Suprapubic skin (tissue), 4 donors: ENCODE results near the gene ISX. TPM values are rescaled to one million over a fixed set of nuclear protein-coding genes. Genes with fewer than 3 reads are reported as not detected.

ENCODE experiments used
- DNase-seq, 2 donors: peaks; one replicate each; pipeline ENCODE4 v3.0.0-alpha.2; 2019; ENCODE audit warnings: low spot score in 2 of 2
- H3K27ac ChIP-seq: fragments of 200-600 bp; sonication (generic); one replicate; pipeline ENCODE4 v1.5.1; 2019
- H3K27me3 ChIP-seq: fragments of 200-600 bp; sonication (generic); one replicate; pipeline ENCODE4 v1.5.1; 2019
- H3K36me3 ChIP-seq: fragments of 200-600 bp; sonication (generic); one replicate; pipeline ENCODE4 v1.5.1; 2019
- H3K4me1 ChIP-seq: fragments of 200-600 bp; sonication (generic); one replicate; pipeline ENCODE4 v1.5.1; 2019
- H3K4me3 ChIP-seq: fragments of 200-600 bp; sonication (generic); one replicate; pipeline ENCODE4 v1.5.1; 2019; ENCODE audit warnings: mild to moderate bottlenecking
- H3K9me3 ChIP-seq: fragments of 200-600 bp; sonication (generic); one replicate; pipeline ENCODE4 v1.5.1; 2019
- CTCF ChIP-seq, 2 donors: fragments of 200-600 bp in 1 of 2; fragments of 450-650 bp in 1 of 2; sonication (generic) in 1 of 2; IDR thresholded peaks; one replicate each; pipeline ENCODE4 v1.5.1; 2016 to 2019; ENCODE audit warnings: antibody characterized with exemption in 2 of 2, mild to moderate bottlenecking in 1 of 2, moderate library complexity in 1 of 2
- EP300 ChIP-seq: sonication (generic); formaldehyde crosslinking; IDR thresholded peaks from one replicate; pipeline ENCODE4 v1.6.1; 2017; ENCODE audit warnings: antibody characterized with exemption
- POLR2A ChIP-seq, 2 donors: fragments of 450-650 bp; IDR thresholded peaks; one replicate each; pipeline ENCODE4 v1.6.1; 2017; ENCODE audit warnings: antibody characterized with exemption in 2 of 2, mild to moderate bottlenecking in 2 of 2, moderate library complexity in 2 of 2
- POLR2AphosphoS5 ChIP-seq, 3 donors: sonication (generic); formaldehyde crosslinking; IDR thresholded peaks; one replicate each; pipeline ENCODE4 v1.6.1; 2017; ENCODE audit warnings: antibody characterized with exemption in 3 of 3
- WGBS: methylation state at CpG from one replicate; pipeline ENCODE4 v1.1.5; 2018; 5-methylcytosine and 5-hydroxymethylcytosine counted together
- total RNA-seq, 4 donors: library from RNA; depleted of rRNA; stranded (reverse); fragments of >200 nt; gene quantifications; one replicate each; pipeline ENCODE4 v1.1.0, GENCODE V29; 2016

Gene ISX
- total RNA-seq, 4 donors from 2014 or later = not detected

GRCh38 chr22:35113341-35113740 is 47.4 kb downstream of the ISX start:
- Histone ChIP-seq H3K36me3 (no peaks in the 10 kb centered on the region), H3K27me3 (peaks cover 17% of the 10 kb centered on the region), H3K4me3 (no peak overlapping the region), H3K27ac (no peak overlapping the region), H3K4me1 (no peaks in the 10 kb centered on the region), H3K9me3 (no peaks in the 10 kb centered on the region)
- peak in 1 of 2 donors; percentile 38 for DNase-seq
- 90% methylated on average over 10 of the region's 10 CpGs for WGBS
- TF ChIP-seq POLR2AphosphoS5 (IDR thresholded peaks at IDR 0.05) (no peak), CTCF (IDR thresholded peaks at IDR 0.05) (no peak), POLR2A (IDR thresholded peaks at IDR 0.05) (no peak), EP300 (no peak)

- Histone ChIP-seq H3K4me3 (no peak overlapping the region), H3K4me1 (no peaks in the 10 kb centered on the region), H3K27me3 (peaks cover 17% of the 10 kb centered on the region), H3K27ac (no peak overlapping the region), H3K9me3 (no peaks in the 10 kb centered on the region), H3K36me3 (no peaks in the 10 kb centered on the region)
- TF ChIP-seq POLR2A (IDR thresholded peaks at IDR 0.05) (no peak), POLR2AphosphoS5 (IDR thresholded peaks at IDR 0.05) (no peak), CTCF (IDR thresholded peaks at IDR 0.05) (no peak), EP300 (no peak)
- peak in 1 of 2 donors; percentile 3 for DNase-seq
- 67% methylated on average over 14 of the region's 14 CpGs for WGBS
Observed at GRCh38 chr22:35114131-35114980, 48.4 kb downstream of the ISX start.

GRCh38 chr22:35115515-35115914 is 49.6 kb downstream of the ISX start:
- H3K27me3 ChIP-seq = peaks cover 17% of the 10 kb centered on the region
- no peaks in the 10 kb centered on the region for H3K9me3 ChIP-seq
- no peak for DNase-seq
- no peaks in the 10 kb centered on the region for H3K36me3 ChIP-seq
- TF ChIP-seq POLR2AphosphoS5 (IDR thresholded peaks at IDR 0.05) = no peak
- H3K4me3 ChIP-seq = no peak overlapping the region
- H3K27ac ChIP-seq = no peak overlapping the region
- WGBS = 81% methylated on average over 3 of the region's 3 CpGs
- no peaks in the 10 kb centered on the region for H3K4me1 ChIP-seq

DNA sequence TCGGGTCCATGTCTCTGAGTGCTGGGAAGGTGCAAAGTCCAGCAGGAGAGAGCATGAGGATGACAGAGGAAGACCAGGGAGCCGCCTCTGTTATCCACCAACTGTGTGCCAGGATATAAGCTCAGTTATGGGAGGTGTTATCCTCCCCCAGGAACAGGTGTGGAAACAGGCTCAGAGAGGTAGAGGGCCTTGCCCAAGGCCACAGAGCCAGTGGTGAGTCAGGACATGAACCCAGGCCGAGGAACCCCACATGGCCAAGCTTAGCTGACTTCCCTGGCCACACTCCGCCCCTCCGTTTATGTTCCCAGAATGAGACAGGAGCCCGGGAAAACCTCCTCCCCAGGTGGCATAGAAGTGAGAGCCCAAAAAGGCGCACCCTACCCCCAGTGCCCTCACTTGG is 50.3 kb downstream of the ISX start:
- no peaks in the 10 kb centered on the region for H3K9me3 ChIP-seq
- H3K4me1 ChIP-seq = no peaks in the 10 kb centered on the region
- no peaks in the 10 kb centered on the region for H3K36me3 ChIP-seq
- H3K4me3 ChIP-seq = no peak overlapping the region
- TF ChIP-seq CTCF (IDR thresholded peaks at IDR 0.05) (no peak), EP300 (no peak), POLR2A (IDR thresholded peaks at IDR 0.05) (no peak), POLR2AphosphoS5 (IDR thresholded peaks at IDR 0.05) (no peak)
- no peak overlapping the region for H3K27ac ChIP-seq
- H3K27me3 ChIP-seq = peaks cover 14% of the 10 kb centered on the region
- no peak for DNase-seq
- 65% methylated on average over 6 of the region's 7 CpGs for WGBS

DNA sequence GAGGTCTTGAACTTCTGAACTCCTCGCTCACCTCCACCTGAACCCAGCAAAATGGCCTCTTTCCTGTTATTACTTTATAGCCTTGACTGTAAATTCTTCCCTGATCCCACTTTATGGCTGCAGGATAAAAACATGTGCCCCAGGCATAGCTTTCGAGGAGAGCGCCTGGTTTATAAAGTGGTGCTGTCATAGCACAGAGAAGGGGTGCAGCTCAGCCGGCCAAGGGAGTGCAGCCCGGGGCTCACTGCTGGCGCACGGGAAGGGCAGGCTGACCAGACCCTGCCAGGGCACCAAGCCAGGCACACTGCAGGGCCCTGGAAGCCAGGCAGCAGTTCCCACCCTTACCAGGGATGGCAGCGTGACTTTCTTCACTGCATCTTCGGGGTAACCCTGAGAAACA is 50.9 kb downstream of the ISX start:
- 49% methylated on average over 9 of the region's 9 CpGs for WGBS
- H3K4me3 ChIP-seq = no peak overlapping the region

More for the DNA sequence above, 50.9 kb downstream of the ISX start:
- Histone ChIP-seq H3K36me3 (no peaks in the 10 kb centered on the region), H3K9me3 (no peaks in the 10 kb centered on the region), H3K27ac (no peak overlapping the region), H3K27me3 (peaks cover 14% of the 10 kb centered on the region), H3K4me1 (no peaks in the 10 kb centered on the region)
- DNase-seq = no peak
- TF ChIP-seq POLR2A (IDR thresholded peaks at IDR 0.05) (no peak), CTCF (IDR thresholded peaks at IDR 0.05) (no peak)
